Measurements from ENCODE around the gene ZNF853. TPM values are rescaled to one million over a fixed set of nuclear protein-coding genes. Genes with fewer than 3 reads are reported as not detected.
"Not testable (repeated sequence)": the region's sequence is repeated elsewhere in the genome, so short reads cannot be mapped to it uniquely, and the experiment has no call there.

The ZNF853 gene
- total RNA-seq, 1 donor from 2014 or later: 7.9 TPM

- no peak for TF ChIP-seq CTCF (IDR thresholded peaks at IDR 0.05; ENCODE audit: unreplicated experiment)
- Mint-ChIP-seq H3K36me3 (ENCODE audit: low read depth, unreplicated experiment) (peaks cover 21% of the 10 kb centered on the region), H3K4me3 (ENCODE audit: unreplicated experiment) (no peak overlapping the region), H3K9me3 (ENCODE audit: unreplicated experiment) (no peaks in the 10 kb centered on the region), H3K4me1 (ENCODE audit: unreplicated experiment) (peaks cover 10% of the 10 kb centered on the region), H3K27ac (ENCODE audit: unreplicated experiment) (no peak overlapping the region), H3K27me3 (ENCODE audit: unreplicated experiment) (peaks cover 16% of the 10 kb centered on the region)
- DNase-seq (ENCODE audit: low spot score): no peak
Observed at GRCh38 chr7:6624246-6624611, 8.8 kb downstream of the ZNF853 start.

GRCh38 chr7:6628045-6628444, 12.6 kb downstream of the ZNF853 start:
- peaks cover 3% of the 10 kb centered on the region for H3K36me3 Mint-ChIP-seq (ENCODE audit: low read depth, unreplicated experiment)
- no peak overlapping the region for H3K4me3 Mint-ChIP-seq (ENCODE audit: unreplicated experiment)
- no peaks in the 10 kb centered on the region for H3K9me3 Mint-ChIP-seq (ENCODE audit: unreplicated experiment)

DNA sequence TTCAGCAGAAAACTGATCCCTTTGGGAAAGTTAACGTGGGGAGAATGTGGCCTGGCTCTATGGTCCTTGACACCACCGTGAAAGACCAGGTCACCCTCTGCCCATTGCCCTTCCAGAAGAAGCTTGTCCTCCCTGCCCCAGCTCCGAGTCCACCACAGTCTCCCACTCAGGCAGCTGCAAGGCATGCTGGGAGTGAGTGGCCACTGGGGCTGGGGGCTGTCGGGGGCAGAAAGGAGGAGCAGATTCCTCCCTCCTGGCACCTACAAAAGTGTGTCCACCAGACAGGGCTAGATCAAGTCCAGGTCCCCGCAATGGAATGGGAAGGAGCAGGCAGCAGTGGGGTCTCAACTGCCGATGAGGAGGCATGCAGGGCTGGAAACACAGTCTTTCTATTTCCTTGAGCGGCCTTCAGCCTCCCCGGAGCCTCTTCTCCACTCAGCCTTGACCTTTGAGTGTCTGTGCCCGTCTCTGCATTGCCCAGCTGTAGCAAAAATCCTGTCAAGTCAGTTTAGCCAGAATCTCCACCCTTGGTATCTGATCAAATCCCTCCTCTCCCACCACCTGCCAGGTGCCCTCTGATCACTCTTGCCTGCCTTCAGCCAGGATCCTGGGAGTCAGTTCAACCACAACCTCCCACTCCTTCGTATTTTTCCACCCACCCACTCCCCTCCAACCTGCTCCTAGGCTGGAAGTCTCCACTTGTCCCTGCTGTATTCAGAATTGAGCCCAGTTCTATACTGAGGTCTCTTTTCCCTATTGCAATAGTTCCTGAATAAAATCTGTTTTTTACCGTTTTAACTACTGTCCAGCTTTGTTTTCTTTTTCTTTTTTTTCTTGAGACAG, 14.8 kb downstream of the ZNF853 start:
- no peak overlapping the region for H3K4me3 Mint-ChIP-seq (ENCODE audit: unreplicated experiment)
- H3K9me3 Mint-ChIP-seq (ENCODE audit: unreplicated experiment): no peaks in the 10 kb centered on the region
- no peak overlapping the region for H3K27ac Mint-ChIP-seq (ENCODE audit: unreplicated experiment)
- H3K36me3 Mint-ChIP-seq (ENCODE audit: low read depth, unreplicated experiment): peaks cover 5% of the 10 kb centered on the region
- H3K27me3 Mint-ChIP-seq (ENCODE audit: unreplicated experiment): peaks cover 2% of the 10 kb centered on the region
- peaks cover 10% of the 10 kb centered on the region for H3K4me1 Mint-ChIP-seq (ENCODE audit: unreplicated experiment)
- no peak for DNase-seq (ENCODE audit: low spot score)
- TF ChIP-seq CTCF (IDR thresholded peaks at IDR 0.05; ENCODE audit: unreplicated experiment): no peak

More at GRCh38 chr7:6628045-6628444, 12.6 kb downstream of the ZNF853 start:
- no peak for TF ChIP-seq CTCF (IDR thresholded peaks at IDR 0.05; ENCODE audit: unreplicated experiment)
- H3K27ac Mint-ChIP-seq (ENCODE audit: unreplicated experiment): no peak overlapping the region
- peaks cover 5% of the 10 kb centered on the region for H3K27me3 Mint-ChIP-seq (ENCODE audit: unreplicated experiment)
- no peak for DNase-seq (ENCODE audit: low spot score)
- no peaks in the 10 kb centered on the region for H3K4me1 Mint-ChIP-seq (ENCODE audit: unreplicated experiment)

- Mint-ChIP-seq H3K36me3 (ENCODE audit: low read depth, unreplicated experiment) (peaks cover 5% of the 10 kb centered on the region), H3K9me3 (ENCODE audit: unreplicated experiment) (no peaks in the 10 kb centered on the region), H3K27ac (ENCODE audit: unreplicated experiment) (no peak overlapping the region), H3K27me3 (ENCODE audit: unreplicated experiment) (peaks cover 2% of the 10 kb centered on the region), H3K4me1 (ENCODE audit: unreplicated experiment) (peaks cover 10% of the 10 kb centered on the region), H3K4me3 (ENCODE audit: unreplicated experiment) (no peak overlapping the region)
- TF ChIP-seq CTCF (IDR thresholded peaks at IDR 0.05; ENCODE audit: unreplicated experiment): no peak
- DNase-seq (ENCODE audit: low spot score): no peak
Observed at GRCh38 chr7:6631605-6632004, 16.2 kb downstream of the ZNF853 start.

DNA sequence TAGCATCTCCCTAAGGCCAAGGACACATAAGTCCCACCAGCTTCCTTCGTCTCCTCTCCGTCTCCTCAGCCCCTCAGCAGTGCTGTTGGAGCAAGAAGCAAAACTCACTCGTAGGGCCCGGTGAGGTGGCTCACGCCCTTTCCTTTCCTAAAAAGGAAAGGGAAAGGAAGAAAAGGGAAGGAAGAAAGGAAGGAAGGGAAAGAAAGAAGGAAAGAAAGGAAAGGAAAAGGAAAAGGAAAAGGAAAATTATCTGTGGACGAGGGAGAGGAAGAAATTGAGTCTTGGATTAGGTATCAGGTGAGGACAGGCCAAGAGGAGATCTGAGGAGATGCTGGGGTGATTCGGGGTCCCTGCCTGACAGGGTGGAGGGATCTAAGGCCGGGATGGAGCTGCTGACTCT, 18.6 kb downstream of the ZNF853 start:
- H3K36me3 Mint-ChIP-seq (ENCODE audit: low read depth, unreplicated experiment): peaks cover 12% of the 10 kb centered on the region
- H3K4me1 Mint-ChIP-seq (ENCODE audit: unreplicated experiment): peaks cover 20% of the 10 kb centered on the region
- H3K4me3 Mint-ChIP-seq (ENCODE audit: unreplicated experiment): peak overlapping the region; percentile 52
- no peak for TF ChIP-seq CTCF (IDR thresholded peaks at IDR 0.05; ENCODE audit: unreplicated experiment)
- DNase-seq (ENCODE audit: low spot score): no peak
- H3K27ac Mint-ChIP-seq (ENCODE audit: unreplicated experiment): peak overlapping the region; percentile 49
- peaks cover under 1% of the 10 kb centered on the region for H3K9me3 Mint-ChIP-seq (ENCODE audit: unreplicated experiment)
- peaks cover 2% of the 10 kb centered on the region for H3K27me3 Mint-ChIP-seq (ENCODE audit: unreplicated experiment)

DNA sequence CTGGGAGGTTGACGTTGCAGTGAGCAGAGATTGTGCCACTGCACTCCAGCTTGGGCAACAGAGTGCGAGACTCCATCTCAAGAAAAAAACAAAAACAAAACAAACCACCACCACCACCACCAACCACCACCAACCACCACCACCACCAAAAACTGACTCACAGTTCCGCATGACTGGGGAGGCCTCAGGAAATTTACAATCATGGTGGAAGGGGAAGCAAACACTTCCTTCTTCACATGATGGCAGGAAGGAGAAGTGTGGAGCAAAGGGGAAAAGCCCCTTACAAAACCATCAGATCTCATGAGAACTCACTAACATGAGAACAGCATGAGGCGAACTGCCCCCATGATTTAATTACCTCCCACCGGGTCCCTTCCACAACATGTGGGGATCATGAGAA, 19.6 kb downstream of the ZNF853 start:
- not testable (repeated sequence) for DNase-seq (ENCODE audit: low spot score); H3K9me3 Mint-ChIP-seq (ENCODE audit: unreplicated experiment); H3K27me3 Mint-ChIP-seq (ENCODE audit: unreplicated experiment)
- Mint-ChIP-seq H3K4me1 (ENCODE audit: unreplicated experiment) (peaks cover 27% of the 10 kb centered on the region), H3K36me3 (ENCODE audit: low read depth, unreplicated experiment) (peaks cover 18% of the 10 kb centered on the region), H3K4me3 (ENCODE audit: unreplicated experiment) (peak overlapping the region; percentile 25), H3K27ac (ENCODE audit: unreplicated experiment) (peak overlapping the region; percentile 63)
